HG03064 (cell line): ENCODE measurements around the gene CCDC28B.

Experiments
- ATAC-seq: cut with Tn5 transposase; IDR thresholded peaks from one replicate; pipeline ENCODE4 v1.9.1; 2021; ENCODE audit warnings: low read depth; ENCODE audit not compliant: unreplicated experiment

The CCDC28B gene

GRCh38 chr1:32192220-32192948, 8.0 kb upstream of the CCDC28B start:
- ATAC-seq: no peak

GRCh38 chr1:32194984-32195383, 5.4 kb upstream of the CCDC28B start:
- ATAC-seq: no peak

- no peak for ATAC-seq
Measured at GRCh38 chr1:32195531-32195930, 4.9 kb upstream of the CCDC28B start.

- no peak for ATAC-seq
Measured at GRCh38 chr1:32195972-32196823, 4.2 kb upstream of the CCDC28B start.

- ATAC-seq: no peak
Measured at GRCh38 chr1:32197074-32197473, 3.3 kb upstream of the CCDC28B start.

- no peak for ATAC-seq
Measured at GRCh38 chr1:32197837-32198236, 2.6 kb upstream of the CCDC28B start.

GRCh38 chr1:32198237-32199042, 2.0 kb upstream of the CCDC28B start:
- no peak for ATAC-seq

- no peak for ATAC-seq
Measured at GRCh38 chr1:32199043-32199716, 1.2 kb upstream of the CCDC28B start.

GRCh38 chr1:32199717-32200072, 700 bp upstream of the CCDC28B start:
- ATAC-seq: no peak

GRCh38 chr1:32201011-32201855, 838 bp downstream of the CCDC28B start:
- no peak for ATAC-seq

GRCh38 chr1:32204943-32205361, 4.6 kb downstream of the CCDC28B start:
- ATAC-seq: no peak

GRCh38 chr1:32205401-32206370, 5.3 kb downstream of the CCDC28B start, which contains the start of gene IQCC:
TSS of gene IQCC (plus strand) at chr1:32205671. CDS start at chr1:32205682, 11 bp downstream.
- no peak for ATAC-seq

GRCh38 chr1:32208469-32208868, 8.1 kb downstream of the CCDC28B start:
- no peak for ATAC-seq

GRCh38 chr1:32208891-32209328, 8.5 kb downstream of the CCDC28B start, which contains the start of gene DCDC2B:
TSS of gene DCDC2B (plus strand) at chr1:32209089. CDS start at chr1:32209094, 5 bp downstream.
- ATAC-seq: no peak

- no peak for ATAC-seq
Measured at GRCh38 chr1:32215629-32216480, 15.5 kb downstream of the CCDC28B start.

- no peak for ATAC-seq
Measured at GRCh38 chr1:32216566-32216965, 16.2 kb downstream of the CCDC28B start.

- no peak for ATAC-seq
Measured at GRCh38 chr1:32219022-32219421, 18.6 kb downstream of the CCDC28B start.
